Placental epithelial cell (primary cell): ENCODE data around the gene ZSCAN25. TPM values are rescaled to one million over a fixed set of nuclear protein-coding genes. Genes with fewer than 3 reads are reported as not detected.

ENCODE experiments used
- total RNA-seq: library from RNA; depleted of rRNA; stranded (reverse); fragments of >200 nt; gene quantifications from 2 replicates; pipeline ENCODE4 v1.2.3, GENCODE V29; 2012

ZSCAN25 gene
- 21.0 and 28.3 TPM in 2 replicates for total RNA-seq

DNA sequence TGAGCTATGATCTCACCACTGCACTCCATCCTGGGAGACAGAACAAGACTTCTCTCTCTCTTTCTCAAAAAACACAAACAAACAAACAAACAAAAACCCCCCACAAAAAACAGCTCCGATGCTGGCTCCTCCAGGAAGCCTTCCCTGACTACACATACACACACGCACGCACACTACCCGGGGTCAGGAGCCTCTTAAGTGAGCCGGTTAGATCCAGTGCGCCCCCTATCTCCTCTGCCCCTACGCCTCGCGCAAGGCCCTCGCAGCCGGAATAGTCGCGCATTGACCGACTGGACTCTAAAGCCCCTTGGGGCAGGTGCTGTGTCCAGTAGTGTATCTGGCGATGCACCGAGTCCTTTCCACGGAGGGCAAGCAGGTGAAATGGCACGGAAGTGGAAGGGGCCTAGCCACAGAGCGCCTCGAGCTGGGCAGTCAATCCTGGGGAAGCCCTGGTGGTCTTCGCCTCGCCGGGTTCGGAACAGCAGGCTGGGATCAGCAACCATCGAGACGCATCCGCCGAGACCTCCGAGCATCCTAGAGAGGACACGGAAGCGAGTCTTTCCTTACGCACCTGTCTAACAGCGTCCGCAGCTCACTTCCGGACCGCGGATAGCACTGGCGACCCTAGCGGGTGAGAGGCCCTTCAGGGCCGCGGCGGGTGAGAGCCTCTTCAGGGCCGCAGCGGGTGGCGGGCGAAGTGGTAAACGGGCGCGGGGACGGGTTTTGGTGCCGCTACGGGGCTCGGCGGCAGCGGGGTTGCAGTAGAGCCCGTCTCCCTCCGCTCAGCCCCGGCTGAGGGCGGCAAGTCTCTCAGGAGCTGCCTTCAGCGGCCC, at the start of gene ZSCAN25:
Gene ZSCAN25, plus strand, starts transcription at position 588 of the 833 bp plus-strand sequence. CDS start 2,661 bp downstream, outside the sequence.

DNA sequence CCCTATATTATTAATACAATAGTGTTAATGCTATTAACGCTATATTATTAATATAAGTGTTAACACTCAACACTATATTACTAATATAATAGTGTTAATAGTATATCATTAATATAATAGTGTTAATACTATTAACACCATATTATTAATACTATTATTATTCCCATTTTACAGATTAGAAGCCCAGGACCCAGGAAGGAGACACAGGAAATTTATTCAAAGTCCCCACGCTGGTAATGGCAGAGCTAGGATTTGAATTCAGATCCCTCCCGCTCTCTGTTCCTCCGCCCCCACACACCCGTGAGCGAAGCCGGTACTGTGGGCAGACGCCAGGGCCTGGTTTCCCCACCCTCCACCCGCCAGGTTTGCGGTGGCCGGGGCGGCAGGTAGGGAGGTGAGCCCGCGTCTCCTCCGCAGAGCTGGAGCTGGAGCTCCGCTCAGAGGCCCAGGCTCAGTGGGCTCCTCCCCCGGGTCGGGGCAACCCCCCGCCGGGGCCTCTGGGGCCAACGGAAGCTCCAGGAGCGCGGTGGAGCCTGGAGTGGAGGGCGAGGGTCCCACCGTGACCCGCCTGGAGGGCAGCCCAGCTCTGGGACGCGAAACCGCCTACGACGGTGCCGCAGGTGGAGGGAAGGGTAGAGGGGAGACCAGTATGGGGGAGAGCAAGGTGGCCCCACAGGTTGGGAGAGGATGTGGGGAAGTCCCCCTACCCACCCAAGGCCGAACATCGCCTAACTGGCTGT, 18.8 kb upstream of the ZSCAN25 start, which contains the start of gene TMEM225B:
Gene TMEM225B, plus strand, starts transcription at position 506 of the 740 bp plus-strand sequence. CDS start 6,122 bp downstream, outside the sequence.

DNA sequence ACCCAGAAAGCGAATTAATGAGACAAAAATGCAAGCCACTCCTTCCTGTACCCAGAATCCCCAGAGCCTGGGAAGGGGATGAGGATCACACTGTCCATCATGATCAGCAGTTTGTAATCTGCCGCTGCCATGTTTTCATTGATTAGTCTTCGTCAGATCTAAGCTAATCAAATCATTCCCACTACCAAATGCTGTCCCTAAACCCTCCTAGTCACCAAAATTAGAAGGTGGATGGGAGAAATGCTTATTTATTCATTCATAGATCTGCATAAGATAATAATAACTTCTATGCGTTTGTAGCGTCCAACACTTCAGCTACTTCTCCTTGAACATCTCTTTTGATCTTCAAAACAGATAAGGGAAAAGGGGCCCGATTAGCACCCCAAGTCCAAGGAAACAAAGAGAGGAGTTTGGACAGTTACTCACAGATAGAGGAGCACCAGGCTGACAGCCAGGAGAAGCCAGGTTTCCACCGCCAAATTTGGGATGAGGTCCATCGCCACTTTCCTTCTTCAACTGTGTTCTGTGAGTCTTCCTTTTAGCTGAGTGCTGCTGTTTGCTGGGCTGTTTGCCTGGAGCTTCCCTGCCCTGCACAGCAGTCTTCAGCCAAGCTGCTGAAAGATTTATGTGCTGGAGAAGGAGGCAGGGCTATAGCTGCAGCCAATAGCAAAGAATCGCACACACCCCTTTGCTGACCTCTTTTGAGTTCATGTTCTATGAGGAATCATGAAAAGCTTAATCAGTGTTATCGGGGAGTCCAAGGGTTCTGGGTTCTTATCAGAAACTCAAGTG, 62.9 kb downstream of the ZSCAN25 start, which contains the start of gene CYP3A5:
Gene CYP3A5, minus strand, starts transcription at position 597 of the 792 bp plus-strand sequence. Its CDS starts 100 bp downstream, at position 497.

Other genes starting within 250 kb of the ZSCAN25 start
- gene ARPC1B, start 242.2 kb upstream of the ZSCAN25 start, total RNA-seq = 170 and 448 TPM in 2 replicates
- 31.4 and 51.6 TPM in 2 replicates for gene PDAP1, start 208.3 kb upstream of the ZSCAN25 start, total RNA-seq
- gene BUD31, start 208.0 kb upstream of the ZSCAN25 start, total RNA-seq = 68.5 and 89.9 TPM in 2 replicates
- 5.4 and 5.5 TPM in 2 replicates for gene PTCD1, start 178.1 kb upstream of the ZSCAN25 start, total RNA-seq
- 18.4 and 27.5 TPM in 2 replicates for gene CPSF4, start 178.0 kb upstream of the ZSCAN25 start, total RNA-seq
- 260 and 553 TPM in 2 replicates for gene ATP5MF, start 150.8 kb upstream of the ZSCAN25 start, total RNA-seq
- gene ZNF789, start 144.1 kb upstream of the ZSCAN25 start, total RNA-seq = 5.3 and 5.9 TPM in 2 replicates
- gene ZNF394, start 116.7 kb upstream of the ZSCAN25 start, total RNA-seq = 17.9 and 32.2 TPM in 2 replicates
- 12.1 and 14.9 TPM in 2 replicates for gene ZKSCAN5, start 112.3 kb upstream of the ZSCAN25 start, total RNA-seq
- gene FAM200A, start 64.8 kb upstream of the ZSCAN25 start, total RNA-seq = 7.8 and 9.0 TPM in 2 replicates
- 85.0 and 85.6 TPM in 2 replicates for gene ZNF655, start 58.3 kb upstream of the ZSCAN25 start, total RNA-seq
- 5.5 TPM in 1 of 2 replicates, not detected in the other for gene TMEM225B, start 18.7 kb upstream of the ZSCAN25 start, total RNA-seq
- gene CYP3A5, start 63.0 kb downstream of the ZSCAN25 start, total RNA-seq = under 0.01 TPM in 1 of 2 replicates, not detected in the other
- 0.22 TPM in 1 of 2 replicates, not detected in the other for gene CYP3A7, start 118.2 kb downstream of the ZSCAN25 start, total RNA-seq
- gene CYP3A4, start 167.2 kb downstream of the ZSCAN25 start, total RNA-seq = not detected in 2 replicates
- gene CYP3A43, start 211.1 kb downstream of the ZSCAN25 start, total RNA-seq = not detected in 2 replicates